ENCODE results near the gene CPO. TPM values are rescaled to one million over a fixed set of nuclear protein-coding genes. Genes with fewer than 3 reads are reported as not detected.

CPO gene
- total and polyA plus RNA-seq, 9 of the 15 experiments (the other 6 are each of a cell fraction or from before 2014, with no cell fraction given), result not detected

DNA sequence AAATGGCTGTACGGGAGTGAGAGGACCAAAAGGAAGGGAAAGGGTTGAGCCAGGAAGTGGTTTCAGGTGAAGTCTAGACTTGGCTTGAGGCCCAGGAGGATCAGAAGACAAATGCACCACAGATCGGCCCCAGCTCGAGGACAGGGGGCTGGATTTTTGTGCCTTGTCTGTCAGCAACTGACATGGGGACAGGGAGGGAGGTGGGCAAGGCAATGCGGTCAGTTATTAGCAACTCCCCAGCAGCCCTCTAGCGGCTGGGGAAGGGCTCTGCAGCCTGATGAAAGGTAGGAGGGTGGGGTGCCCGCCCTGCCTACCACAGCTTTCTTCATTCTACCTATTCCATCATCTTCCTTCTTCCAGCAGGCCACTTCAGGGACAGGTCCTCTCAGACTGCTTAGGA lies 50.0 kb downstream of the CPO start:
- no peaks in the 10 kb centered on the region for H3K27me3 ChIP-seq (ENCODE audit: control insufficient read depth in 2 of 2, insufficient read depth in 2 of 2, low read length in 2 of 2)
- ATAC-seq (peak; percentile 94), DNase-seq (ENCODE audit: extremely low read depth in 1 of 4, low spot score in 3 of 4) (peak; percentile 37 to 48 (median 44)), FAIRE-seq (no peak)
- 0% methylated on average over 5 of the region's 6 CpGs for WGBS (ENCODE audit: insufficient coverage, low coverage, missing lambda C conversion rate)
- no peaks in the 10 kb centered on the region for H3K36me3 ChIP-seq (ENCODE audit: control insufficient read depth, insufficient read depth, low read length)
- H3K9me1 ChIP-seq (ENCODE audit: control insufficient read depth, insufficient read depth, low read length), result no peaks in the 10 kb centered on the region
- ChIA-PET CTCF (ENCODE audit: low intra/inter-chr PET ratio) (no interaction called here), POLR2A (no interaction called here)
- no peak overlapping the region for H3K4me2 ChIP-seq (ENCODE audit: insufficient read depth, low read length)
- no peaks in the 10 kb centered on the region for H3K79me2 ChIP-seq (ENCODE audit: control insufficient read depth, insufficient read depth, low read length)
- H3K9me3 ChIP-seq (replicated peaks; ENCODE audit: control insufficient read depth, insufficient read depth, low read depth, low read length), result no peaks in the 10 kb centered on the region
- H3K4me1 ChIP-seq (replicated peaks in 1 of 2; ENCODE audit: control insufficient read depth in 2 of 2, insufficient read depth in 2 of 2, low read length in 2 of 2), result no peaks in the 10 kb centered on the region
- no peak overlapping the region for H2AFZ ChIP-seq (ENCODE audit: low read depth, low read length)
- in situ Hi-C loops (cut with MboI), result loop anchor here (25.0 kb wide), 1 partner anchor 473 kb away; no protein-coding TSS in a partner anchor
- no peak overlapping the region for H3K27ac ChIP-seq (ENCODE audit: extremely low read depth, low read depth, low read length)
- BruUV-seq (replicated peaks), result no TSS peak
- no peak overlapping the region for H3K4me3 ChIP-seq
- no peak overlapping the region for H3K9ac ChIP-seq (ENCODE audit: insufficient read depth in 1 of 2, low read depth in 2 of 2, low read length in 2 of 2)
- no peaks in the 10 kb centered on the region for H4K20me1 ChIP-seq (replicated peaks; ENCODE audit: control insufficient read depth, insufficient read depth, low read length)
- intact Hi-C loops (cut with micrococcal nuclease), result loop anchor here (2.0 to 10.0 kb wide), 3 partner anchors 187 to 355 kb away; no protein-coding TSS in a partner anchor
- TF ChIP-seq PPARD (CRISPR knock-in tag; IDR thresholded peaks at IDR 0.05), result no peak
- no peak for TF ChIP-seq HNRNPL (IDR thresholded peaks at IDR 0.05; ENCODE audit: low read depth, low read length)
- TF ChIP-seq RAD21 (CRISPR knock-in tag; conservative IDR thresholded peaks at IDR 0.05 in 1 of 2, IDR thresholded peaks at IDR 0.05 in 1 of 2), result peak in 1 of 2 experiments; percentile 50; a peak in 2 of 4 replicates
- TF ChIP-seq, protein P1, sequence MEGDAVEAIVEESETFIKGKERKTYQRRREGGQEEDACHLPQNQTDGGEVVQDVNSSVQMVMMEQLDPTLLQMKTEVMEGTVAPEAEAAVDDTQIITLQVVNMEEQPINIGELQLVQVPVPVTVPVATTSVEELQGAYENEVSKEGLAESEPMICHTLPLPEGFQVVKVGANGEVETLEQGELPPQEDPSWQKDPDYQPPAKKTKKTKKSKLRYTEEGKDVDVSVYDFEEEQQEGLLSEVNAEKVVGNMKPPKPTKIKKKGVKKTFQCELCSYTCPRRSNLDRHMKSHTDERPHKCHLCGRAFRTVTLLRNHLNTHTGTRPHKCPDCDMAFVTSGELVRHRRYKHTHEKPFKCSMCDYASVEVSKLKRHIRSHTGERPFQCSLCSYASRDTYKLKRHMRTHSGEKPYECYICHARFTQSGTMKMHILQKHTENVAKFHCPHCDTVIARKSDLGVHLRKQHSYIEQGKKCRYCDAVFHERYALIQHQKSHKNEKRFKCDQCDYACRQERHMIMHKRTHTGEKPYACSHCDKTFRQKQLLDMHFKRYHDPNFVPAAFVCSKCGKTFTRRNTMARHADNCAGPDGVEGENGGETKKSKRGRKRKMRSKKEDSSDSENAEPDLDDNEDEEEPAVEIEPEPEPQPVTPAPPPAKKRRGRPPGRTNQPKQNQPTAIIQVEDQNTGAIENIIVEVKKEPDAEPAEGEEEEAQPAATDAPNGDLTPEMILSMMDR (IDR thresholded peaks at IDR 0.05 in 2 of 3, conservative IDR thresholded peaks at IDR 0.05 in 1 of 3; ENCODE audit: insufficient read depth in 2 of 3, low read depth in 1 of 3, low read length in 3 of 3), result peak; percentile 56 to 70 (median 59)
- peak; percentile 30; the same call in 1 of the 2 replicates for TF ChIP-seq VEZF1 (CRISPR knock-in tag; IDR thresholded peaks at IDR 0.05)
- peak; percentile 4 for TF ChIP-seq MEIS2 (IDR thresholded peaks at IDR 0.05; ENCODE audit: partially characterized antibody)
- 0 out of 2 replicates have a peak, but pooled peaks have one; percentile 39 for TF ChIP-seq SMC3 (conservative IDR thresholded peaks at IDR 0.05; ENCODE audit: insufficient read depth, low read depth, low read length)
- TF ChIP-seq REST (IDR thresholded peaks at IDR 0.05; ENCODE audit: borderline replicate concordance), result peak; percentile 15; the same call in 1 of the 2 replicates
- TF ChIP-seq REST (CRISPR knock-in tag; IDR thresholded peaks at IDR 0.05; ENCODE audit: low read depth), result no peak
- no peak for TF ChIP-seq XRCC3 (IDR thresholded peaks at IDR 0.05)
- TF ChIP-seq SMARCA4 (IDR thresholded peaks at IDR 0.05), result no peak
